Activated T-helper 2 cell treated with anti-CD3 and anti-CD28 coated beads, Interferon-gamma antibody, Interleukin-2, Interleukin-4, amounts not matched to agents 10 μg/mL and 5 μg/mL and 100 μg/mL, durations not matched to agents 14 hours and 24 hours and 36 hours (primary cell): ENCODE measurements around the gene PPP1R1A. TPM values are rescaled to one million over a fixed set of nuclear protein-coding genes. Genes with fewer than 3 reads are reported as not detected.

Source experiments
- DNase-seq: peaks from one replicate; pipeline ENCODE4 v3.0.0; 2021; ENCODE audit warnings: low spot score
- H3K27ac Mint-ChIP-seq: one replicate; pipeline ENCODE4 v1.8.0; 2021; ENCODE audit warnings: mixed read lengths
- H3K27me3 Mint-ChIP-seq: one replicate; pipeline ENCODE4 v1.8.0; 2021; ENCODE audit warnings: low read depth, mixed read lengths
- H3K36me3 Mint-ChIP-seq: one replicate; pipeline ENCODE4 v1.8.0; 2021; ENCODE audit warnings: low read depth, mixed read lengths
- H3K4me1 Mint-ChIP-seq: one replicate; pipeline ENCODE4 v1.8.0; 2021; ENCODE audit warnings: low read depth, mixed read lengths
- H3K4me3 Mint-ChIP-seq: one replicate; pipeline ENCODE4 v1.8.0; 2021; ENCODE audit warnings: low read depth, mild to moderate bottlenecking, moderate library complexity, mixed read lengths
- H3K9me3 Mint-ChIP-seq: one replicate; pipeline ENCODE4 v1.8.0; 2021; ENCODE audit warnings: mixed read lengths
- intact Hi-C: fragments of 100-400 bp; cut with micrococcal nuclease; formaldehyde crosslinking; loops from one replicate; pipeline ENCODE4 v1.15.1; 2023
- total RNA-seq: library from RNA; stranded (reverse); gene quantifications from 2 replicates; pipeline ENCODE4 v1.2.3, GENCODE V29; 2022

PPP1R1A gene
- total RNA-seq, 1 donor from 2014 or later, result not detected

DNA sequence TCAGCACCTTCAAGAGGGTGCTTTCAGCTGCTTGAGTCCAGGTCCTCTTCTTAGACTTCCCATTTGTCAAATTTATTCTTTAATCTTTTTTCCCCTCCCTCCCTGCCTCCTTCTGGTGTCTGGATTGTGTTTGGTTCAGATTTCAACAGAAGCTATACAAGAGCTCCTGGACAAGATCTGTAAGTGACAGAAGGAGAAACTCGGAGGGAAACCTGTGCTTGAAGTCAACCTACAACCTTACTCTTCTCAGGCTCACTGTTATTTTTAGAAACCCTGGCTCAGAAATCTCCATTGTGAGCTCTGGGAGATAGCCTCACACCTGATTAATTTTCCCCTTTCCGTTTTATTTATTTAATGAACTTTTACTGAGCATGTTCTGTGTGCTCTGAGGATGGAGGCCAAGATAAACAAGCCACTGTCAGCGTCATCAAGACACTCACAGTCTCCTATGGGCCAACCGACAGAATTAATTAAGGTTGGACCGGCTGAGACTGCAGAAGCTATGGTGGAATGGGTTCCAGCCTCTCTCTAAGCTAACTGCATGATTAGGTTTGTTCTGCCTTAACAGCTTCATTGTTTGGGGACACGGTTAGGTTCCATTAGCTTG, 25.6 kb downstream of the PPP1R1A start:
- peaks cover 6% of the 10 kb centered on the region for H3K36me3 Mint-ChIP-seq
- H3K4me3 Mint-ChIP-seq, result peak overlapping the region; percentile 79
- no peak for DNase-seq
- H3K9me3 Mint-ChIP-seq, result no peaks in the 10 kb centered on the region
- no peaks in the 10 kb centered on the region for H3K27me3 Mint-ChIP-seq
- intact Hi-C loops, result no loop called here
- peaks cover 29% of the 10 kb centered on the region for H3K4me1 Mint-ChIP-seq
- no peak overlapping the region for H3K27ac Mint-ChIP-seq

- Mint-ChIP-seq H3K4me3 (peak overlapping the region; percentile 79), H3K36me3 (peaks cover 2% of the 10 kb centered on the region), H3K9me3 (no peaks in the 10 kb centered on the region), H3K4me1 (peaks cover 29% of the 10 kb centered on the region), H3K27me3 (no peaks in the 10 kb centered on the region), H3K27ac (peak overlapping the region; percentile 91)
- DNase-seq, result peak; percentile 16
- intact Hi-C loops, result no loop called here
Measured at GRCh38 chr12:54561164-54561563, 27.3 kb downstream of the PPP1R1A start.

DNA sequence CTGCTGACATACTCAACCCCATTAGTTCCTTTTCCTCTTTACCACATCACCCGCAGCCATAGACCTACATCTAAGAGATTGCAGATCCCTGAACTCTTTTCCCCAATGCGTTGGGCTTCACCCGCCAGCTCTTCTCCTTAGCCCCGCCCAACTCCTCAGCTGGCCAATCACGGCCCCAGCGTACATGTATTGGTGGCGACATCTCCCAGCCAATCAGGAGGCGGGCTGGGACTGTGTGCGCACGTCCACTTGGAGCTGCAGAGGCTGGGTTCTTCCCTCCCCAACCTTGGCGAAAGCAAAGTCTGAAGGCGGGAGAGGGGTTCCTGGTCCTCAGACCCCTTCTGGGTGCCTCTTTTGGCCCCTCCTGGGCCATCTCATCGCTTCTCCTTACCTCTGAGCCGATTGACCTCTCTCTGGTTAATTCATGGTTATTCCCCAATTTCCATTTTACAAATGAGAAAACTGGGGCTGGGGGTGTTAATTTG, 28.0 kb downstream of the PPP1R1A start:
- DNase-seq, result peak; percentile 85
- Mint-ChIP-seq H3K4me1 (peaks cover 29% of the 10 kb centered on the region), H3K36me3 (peaks cover 2% of the 10 kb centered on the region), H3K27me3 (no peaks in the 10 kb centered on the region), H3K27ac (peak overlapping the region; percentile 91), H3K4me3 (peak overlapping the region; percentile 79), H3K9me3 (no peaks in the 10 kb centered on the region)
- intact Hi-C loops, result loop anchor here (1.0 kb wide), 1 partner anchor 63 kb away; the partner anchor contains the start of gene NCKAP1L

- Mint-ChIP-seq H3K27ac (no peak overlapping the region), H3K36me3 (peaks cover 2% of the 10 kb centered on the region), H3K4me1 (peaks cover 29% of the 10 kb centered on the region), H3K27me3 (no peaks in the 10 kb centered on the region), H3K4me3 (no peak overlapping the region), H3K9me3 (no peaks in the 10 kb centered on the region)
- intact Hi-C loops, result no loop called here
- DNase-seq, result no peak
Measured at GRCh38 chr12:54558759-54559158, 29.7 kb downstream of the PPP1R1A start.

GRCh38 chr12:54558311-54558710, 30.1 kb downstream of the PPP1R1A start:
- Mint-ChIP-seq H3K27ac (no peak overlapping the region), H3K27me3 (no peaks in the 10 kb centered on the region), H3K4me1 (peaks cover 29% of the 10 kb centered on the region), H3K36me3 (peaks cover 4% of the 10 kb centered on the region), H3K4me3 (no peak overlapping the region), H3K9me3 (no peaks in the 10 kb centered on the region)
- intact Hi-C loops, result no loop called here
- DNase-seq, result no peak

GRCh38 chr12:54555670-54556257, 32.7 kb downstream of the PPP1R1A start:
- intact Hi-C loops, result no loop called here
- H3K36me3 Mint-ChIP-seq, result peaks cover 6% of the 10 kb centered on the region
- no peaks in the 10 kb centered on the region for H3K9me3 Mint-ChIP-seq
- no peak overlapping the region for H3K27ac Mint-ChIP-seq
- no peak for DNase-seq
- no peaks in the 10 kb centered on the region for H3K27me3 Mint-ChIP-seq
- no peak overlapping the region for H3K4me3 Mint-ChIP-seq
- peaks cover 19% of the 10 kb centered on the region for H3K4me1 Mint-ChIP-seq

- H3K36me3 Mint-ChIP-seq, result peaks cover 24% of the 10 kb centered on the region
- H3K9me3 Mint-ChIP-seq, result no peaks in the 10 kb centered on the region
- H3K4me1 Mint-ChIP-seq, result peaks cover 21% of the 10 kb centered on the region
- H3K27ac Mint-ChIP-seq, result no peak overlapping the region
- no peak for DNase-seq
- intact Hi-C loops, result no loop called here
- H3K27me3 Mint-ChIP-seq, result peaks cover 12% of the 10 kb centered on the region
- peak overlapping the region; percentile 74 for H3K4me3 Mint-ChIP-seq
Measured at GRCh38 chr12:54549774-54550451, 38.5 kb downstream of the PPP1R1A start.

- H3K27ac Mint-ChIP-seq, result no peak overlapping the region
- peaks cover 12% of the 10 kb centered on the region for H3K27me3 Mint-ChIP-seq
- peaks cover 47% of the 10 kb centered on the region for H3K36me3 Mint-ChIP-seq
- H3K4me1 Mint-ChIP-seq, result peaks cover 19% of the 10 kb centered on the region
- H3K4me3 Mint-ChIP-seq, result no peak overlapping the region
- intact Hi-C loops, result no loop called here
- H3K9me3 Mint-ChIP-seq, result no peaks in the 10 kb centered on the region
- no peak for DNase-seq
Measured at GRCh38 chr12:54546511-54546910, 41.9 kb downstream of the PPP1R1A start.

DNA sequence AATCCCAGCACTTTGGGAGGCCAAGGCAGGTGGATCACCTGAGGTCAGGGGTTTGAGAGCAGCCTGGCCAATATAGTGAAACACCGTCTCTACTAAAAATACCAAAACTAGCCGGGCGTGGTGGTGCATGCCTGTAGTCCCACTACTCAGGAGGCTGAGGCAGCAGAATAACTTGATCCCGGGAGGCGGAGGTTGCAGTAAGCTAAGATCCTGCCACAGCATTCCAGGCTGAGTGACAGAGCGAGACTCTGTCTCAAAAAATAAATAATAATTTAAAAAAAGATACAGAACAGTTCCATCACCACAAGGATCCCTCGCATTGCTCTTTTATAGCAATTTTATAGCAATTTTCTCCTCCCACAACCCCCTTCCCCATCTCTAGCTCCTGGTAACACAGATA, 43.7 kb downstream of the PPP1R1A start:
- intact Hi-C loops, result no loop called here
- H3K36me3 Mint-ChIP-seq, result peaks cover 65% of the 10 kb centered on the region
- no peaks in the 10 kb centered on the region for H3K9me3 Mint-ChIP-seq
- peaks cover 6% of the 10 kb centered on the region for H3K27me3 Mint-ChIP-seq
- H3K27ac Mint-ChIP-seq, result no peak overlapping the region
- no peak overlapping the region for H3K4me3 Mint-ChIP-seq
- peaks cover 12% of the 10 kb centered on the region for H3K4me1 Mint-ChIP-seq
- DNase-seq, result no peak

GRCh38 chr12:54543526-54543925, 44.9 kb downstream of the PPP1R1A start:
- no peak overlapping the region for H3K27ac Mint-ChIP-seq
- DNase-seq, result no peak
- peaks cover 7% of the 10 kb centered on the region for H3K4me1 Mint-ChIP-seq
- intact Hi-C loops, result no loop called here
- H3K9me3 Mint-ChIP-seq, result no peaks in the 10 kb centered on the region
- H3K36me3 Mint-ChIP-seq, result peaks cover 72% of the 10 kb centered on the region
- H3K4me3 Mint-ChIP-seq, result no peak overlapping the region
- no peaks in the 10 kb centered on the region for H3K27me3 Mint-ChIP-seq

- no peak overlapping the region for H3K27ac Mint-ChIP-seq
- H3K4me1 Mint-ChIP-seq, result peaks cover 3% of the 10 kb centered on the region
- H3K27me3 Mint-ChIP-seq, result no peaks in the 10 kb centered on the region
- intact Hi-C loops, result no loop called here
- DNase-seq, result no peak
- peaks cover 78% of the 10 kb centered on the region for H3K36me3 Mint-ChIP-seq
- H3K9me3 Mint-ChIP-seq, result no peaks in the 10 kb centered on the region
- H3K4me3 Mint-ChIP-seq, result no peak overlapping the region
Measured at GRCh38 chr12:54541751-54542290, 46.6 kb downstream of the PPP1R1A start.

- H3K4me1 Mint-ChIP-seq, result peaks cover 3% of the 10 kb centered on the region
- peaks cover 93% of the 10 kb centered on the region for H3K36me3 Mint-ChIP-seq
- H3K27ac Mint-ChIP-seq, result no peak overlapping the region
- DNase-seq, result no peak
- no peak overlapping the region for H3K4me3 Mint-ChIP-seq
- no peaks in the 10 kb centered on the region for H3K27me3 Mint-ChIP-seq
- intact Hi-C loops, result no loop called here
- no peaks in the 10 kb centered on the region for H3K9me3 Mint-ChIP-seq
Measured at GRCh38 chr12:54538136-54538700, 50.2 kb downstream of the PPP1R1A start.
